HEK293T (cell line): ENCODE data around the gene KLC1.

Experiments used
- CTCF ChIA-PET: fragments of 350-600 bp; formaldehyde crosslinking; extraction: SDS; loops from one replicate; lab custom pipeline; 2021; ENCODE audit warnings: antibody characterized with exemption, inconsistent platforms; lab: Yijun Ruan, JAX
- POLR2A ChIA-PET: fragments of 350-600 bp; formaldehyde crosslinking; extraction: SDS; loops from one replicate; lab custom pipeline; 2020; ENCODE audit warnings: antibody characterized with exemption, inconsistent platforms; lab: Yijun Ruan, JAX
- DNase-seq: peaks from one replicate; pipeline ENCODE4 v3.0.0; 2012; ENCODE audit warnings: mixed read lengths; ENCODE audit errors: extremely low spot score
- ARNT ChIP-seq: fragments of 450-650 bp; IDR thresholded peaks from 2 replicates; pipeline ENCODE4 v1.6.1; 2017; ENCODE audit warnings: mild to moderate bottlenecking
- BHLHE40 ChIP-seq: fragments of 450-650 bp; IDR thresholded peaks from 2 replicates; pipeline ENCODE4 v1.6.1; 2016; ENCODE audit warnings: mild to moderate bottlenecking, moderate library complexity, borderline replicate concordance
- CTBP1 ChIP-seq: fragments of 450-650 bp; IDR thresholded peaks from 2 replicates; pipeline ENCODE4 v1.6.1; 2016; ENCODE audit warnings: borderline replicate concordance
- ELF4 ChIP-seq: fragments of 450-650 bp; IDR thresholded peaks from 2 replicates; pipeline ENCODE4 v1.6.1; 2017; ENCODE audit warnings: antibody characterized with exemption
- FOXA1 ChIP-seq: fragments of 450-650 bp; IDR thresholded peaks from 2 replicates; pipeline ENCODE4 v1.6.1; 2016; ENCODE audit warnings: mild to moderate bottlenecking
- FOXK2 ChIP-seq: fragments of 450-650 bp; IDR thresholded peaks from 2 replicates; pipeline ENCODE4 v1.6.1; 2016; ENCODE audit warnings: mild to moderate bottlenecking
- FOXM1 ChIP-seq: fragments of 450-650 bp; IDR thresholded peaks from 2 replicates; pipeline ENCODE4 v1.6.1; 2017; ENCODE audit warnings: mild to moderate bottlenecking, borderline replicate concordance
- HDGF ChIP-seq: fragments of 450-650 bp; IDR thresholded peaks from 2 replicates; pipeline ENCODE4 v1.6.1; 2017; ENCODE audit warnings: antibody characterized with exemption, borderline replicate concordance
- L3MBTL2 ChIP-seq: fragments of 450-650 bp; conservative IDR thresholded peaks from 2 replicates; pipeline ENCODE4 v1.6.1; 2016; ENCODE audit warnings: mild to moderate bottlenecking
- LEF1 ChIP-seq: fragments of 450-650 bp; IDR thresholded peaks from 2 replicates; pipeline ENCODE4 v1.6.1; 2017; ENCODE audit warnings: mild to moderate bottlenecking, borderline replicate concordance
- NFRKB ChIP-seq: fragments of 450-650 bp; IDR thresholded peaks from 2 replicates; pipeline ENCODE4 v1.6.1; 2016; ENCODE audit warnings: mild to moderate bottlenecking, moderate library complexity
- SP1 ChIP-seq: fragments of 450-650 bp; IDR thresholded peaks from 2 replicates; pipeline ENCODE4 v1.6.1; 2017
- SUZ12 ChIP-seq: fragments of 450-650 bp; IDR thresholded peaks from 2 replicates; pipeline ENCODE4 v1.6.1; 2016; ENCODE audit warnings: mild to moderate bottlenecking
- TARDBP ChIP-seq: fragments of 450-650 bp; IDR thresholded peaks from 2 replicates; pipeline ENCODE4 v1.6.1; 2016
- ZNF384 ChIP-seq: fragments of 450-650 bp; IDR thresholded peaks from 2 replicates; pipeline ENCODE4 v1.6.1; 2016
- TF ChIP-seq, protein P1 (sequence below): fragments of 450-650 bp; IDR thresholded peaks from 2 replicates; pipeline ENCODE4 v1.6.1; 2016

KLC1 gene

DNA sequence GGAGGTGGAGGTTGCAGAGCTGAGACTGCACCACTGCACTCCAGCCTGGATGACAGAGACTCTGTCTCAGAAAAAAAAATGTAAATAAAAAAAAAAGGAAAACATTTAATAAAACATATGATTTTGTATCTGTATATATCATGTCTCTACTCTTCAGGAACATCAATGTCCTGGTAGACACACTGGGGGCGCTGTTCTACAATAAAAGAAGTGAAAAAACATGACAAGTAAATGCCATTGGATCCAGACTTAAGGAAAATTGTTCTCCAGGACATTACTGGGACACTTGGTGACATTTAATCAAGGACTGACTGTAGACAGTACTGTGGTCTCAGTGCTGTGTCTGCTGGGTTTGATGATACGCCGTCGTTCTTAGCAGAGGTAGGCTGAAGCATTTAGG lies 15.5 kb upstream of the KLC1 start:
- DNase-seq: no peak
- ChIA-PET CTCF (no interaction called here), POLR2A (no interaction called here)
- TF ChIP-seq ELF4 (no peak), LEF1 (no peak), ZNF384 (no peak)
- TF ChIP-seq, protein P1, sequence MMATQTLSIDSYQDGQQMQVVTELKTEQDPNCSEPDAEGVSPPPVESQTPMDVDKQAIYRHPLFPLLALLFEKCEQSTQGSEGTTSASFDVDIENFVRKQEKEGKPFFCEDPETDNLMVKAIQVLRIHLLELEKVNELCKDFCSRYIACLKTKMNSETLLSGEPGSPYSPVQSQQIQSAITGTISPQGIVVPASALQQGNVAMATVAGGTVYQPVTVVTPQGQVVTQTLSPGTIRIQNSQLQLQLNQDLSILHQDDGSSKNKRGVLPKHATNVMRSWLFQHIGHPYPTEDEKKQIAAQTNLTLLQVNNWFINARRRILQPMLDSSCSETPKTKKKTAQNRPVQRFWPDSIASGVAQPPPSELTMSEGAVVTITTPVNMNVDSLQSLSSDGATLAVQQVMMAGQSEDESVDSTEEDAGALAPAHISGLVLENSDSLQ: no peak

GRCh38 chr14:103616635-103617300 lies 12.2 kb upstream of the KLC1 start:
- CTCF ChIA-PET: no interaction called here
- POLR2A ChIA-PET: interaction anchor here (1.0 kb wide), 1 partner anchor 10 kb away, joined by 3 read pairs; no protein-coding TSS in a partner anchor
- DNase-seq: no peak

DNA sequence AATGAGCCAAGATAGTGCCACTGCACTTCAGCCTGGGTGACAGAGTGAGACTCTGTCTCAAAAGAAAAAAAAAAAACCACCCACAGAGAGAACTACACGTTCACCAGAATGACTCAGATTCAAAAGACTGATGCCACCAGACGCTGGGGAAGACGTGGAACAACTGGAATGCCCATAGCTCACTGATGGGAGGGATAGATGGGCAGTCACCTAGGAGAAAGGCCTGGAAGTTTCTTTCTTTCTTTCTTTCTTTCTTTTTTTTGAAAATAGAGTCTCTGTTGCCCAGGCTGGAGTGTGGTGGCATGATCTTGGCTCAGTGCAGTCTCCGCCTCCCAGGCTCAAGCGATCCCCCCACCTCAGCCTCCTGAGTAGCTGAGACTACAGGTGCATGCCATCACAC lies 10.0 kb upstream of the KLC1 start:
- ChIA-PET CTCF (interaction anchor here (1.2 kb wide), 1 partner anchor 85 kb away, joined by 3 read pairs; no protein-coding TSS in a partner anchor), POLR2A (no interaction called here)
- no peak for DNase-seq
- TF ChIP-seq SP1 (no peak), L3MBTL2 (no peak), ZNF384 (no peak), BHLHE40 (no peak), FOXA1 (no peak), NFRKB (no peak), LEF1 (no peak), SUZ12 (no peak)

More at GRCh38 chr14:103616635-103617300, 12.2 kb upstream of the KLC1 start:
- TF ChIP-seq FOXM1 (no peak), L3MBTL2 (no peak), ARNT (no peak), ZNF384 (no peak), LEF1 (no peak), FOXK2 (no peak), NFRKB (no peak), BHLHE40 (no peak), CTBP1 (no peak), HDGF (no peak)
- TF ChIP-seq, protein P1: no peak

GRCh38 chr14:103621860-103622259 lies 7.2 kb upstream of the KLC1 start:
- no peak for DNase-seq
- ChIA-PET POLR2A (no interaction called here), CTCF (no interaction called here)
- TF ChIP-seq HDGF (no peak), ZNF384 (no peak), L3MBTL2 (no peak), CTBP1 (no peak), BHLHE40 (no peak), FOXA1 (no peak), SP1 (no peak), FOXM1 (no peak), ARNT (no peak), SUZ12 (no peak), FOXK2 (no peak), ELF4 (no peak), NFRKB (no peak)
- TF ChIP-seq, protein P1: no peak

- DNase-seq: no peak
- ChIA-PET CTCF (interaction anchor here (0.9 kb wide), 1 partner anchor 16 kb away, joined by 3 read pairs; no protein-coding TSS in a partner anchor), POLR2A (no interaction called here)
- no peak for TF ChIP-seq LEF1
- no peak for TF ChIP-seq ELF4
- no peak for TF ChIP-seq SP1
- TF ChIP-seq, protein P1: no peak
- no peak for TF ChIP-seq SUZ12
- no peak for TF ChIP-seq BHLHE40
- no peak for TF ChIP-seq CTBP1
- no peak for TF ChIP-seq TARDBP
- TF ChIP-seq ZNF384: no peak
- TF ChIP-seq FOXA1: no peak
- TF ChIP-seq HDGF: no peak
- TF ChIP-seq FOXM1: no peak
- TF ChIP-seq FOXK2: no peak
- no peak for TF ChIP-seq L3MBTL2
- no peak for TF ChIP-seq ARNT
- no peak for TF ChIP-seq NFRKB
Observed at GRCh38 chr14:103623308-103623707, 5.7 kb upstream of the KLC1 start.
